SK-N-MC (cell line): ENCODE results near the gene PAFAH1B1.
A peak's percentile ranks its signal among the peaks of the same experiment; 100 is the strongest.

Experiments
- DNase-seq: peaks from one replicate; pipeline ENCODE4 v3.0.0-alpha.2; 2011; ENCODE audit warnings: low read depth, low spot score
- H3K27ac ChIP-seq: fragments of 200-600 bp; sonication (generic); 2 replicates; pipeline ENCODE4 v1.5.1; 2016; ENCODE audit warnings: mixed run types
- H3K36me3 ChIP-seq: fragments of 200-600 bp; sonication (generic); 2 replicates; pipeline ENCODE4 v1.6.1; 2017; ENCODE audit warnings: antibody characterized with exemption, low read length, mixed read lengths; ENCODE audit not compliant: insufficient read depth
- H3K4me3 ChIP-seq: fragments of 200-600 bp; sonication (generic); 2 replicates; pipeline ENCODE4 v1.5.1; 2016
- H3K9ac ChIP-seq: fragments of 200-600 bp; sonication (generic); 2 replicates; pipeline ENCODE4 v1.8.0; 2017; ENCODE audit warnings: mixed run types, mixed read lengths; ENCODE audit not compliant: insufficient read length
- H3K9me3 ChIP-seq: fragments of 200-600 bp; sonication (generic); 2 replicates; pipeline ENCODE4 v1.6.1; 2017; ENCODE audit warnings: low read depth, mild to moderate bottlenecking, antibody characterized with exemption, low read length, moderate library complexity, mixed read lengths
- EZH2 ChIP-seq: fragments of 200-600 bp; sonication (generic); IDR thresholded peaks from one replicate; pipeline ENCODE4 v1.6.1; 2017; ENCODE audit warnings: antibody characterized with exemption
- FOXP2 ChIP-seq: optimal IDR thresholded peaks from 2 replicates; pipeline ENCODE3; 2011; ENCODE audit warnings: mild to moderate bottlenecking, moderate library complexity; ENCODE audit not compliant: insufficient read depth; ENCODE audit errors: extremely low read length, control extremely low read depth
- POLR2AphosphoS5 ChIP-seq: IDR thresholded peaks from 2 replicates; pipeline ENCODE4 v1.6.1; 2012; ENCODE audit warnings: mild to moderate bottlenecking, low read depth, low read length, borderline replicate concordance

PAFAH1B1 gene

GRCh38 chr17:2688351-2689342 is 95.2 kb downstream of the PAFAH1B1 start:
- TF ChIP-seq POLR2AphosphoS5 (peak; percentile 31; the same call in 1 of the 2 replicates), EZH2 (no peak), FOXP2 (no peak)
- peaks cover 23% of the 10 kb centered on the region for H3K36me3 ChIP-seq
- peak overlapping the region; percentile 48; the same call in 1 of the 2 replicates for H3K27ac ChIP-seq
- no peak overlapping the region for H3K4me3 ChIP-seq
- H3K9ac ChIP-seq, result no peak overlapping the region
- H3K9me3 ChIP-seq, result no peaks in the 10 kb centered on the region
- DNase-seq, result no peak

- DNase-seq, result no peak
Measured at GRCh38 chr17:2689411-2690164, 96.1 kb downstream of the PAFAH1B1 start.

GRCh38 chr17:2690165-2691068 is 97.0 kb downstream of the PAFAH1B1 start:
- no peak for DNase-seq
- H3K36me3 ChIP-seq, result peaks cover 20% of the 10 kb centered on the region; the same call in 1 of the 2 replicates
- TF ChIP-seq POLR2AphosphoS5 (no peak), FOXP2 (no peak), EZH2 (no peak)

More at GRCh38 chr17:2689411-2690164, 96.1 kb downstream of the PAFAH1B1 start:
- Histone ChIP-seq H3K9ac (no peak overlapping the region), H3K9me3 (no peaks in the 10 kb centered on the region), H3K36me3 (peaks cover 20% of the 10 kb centered on the region; the same call in 1 of the 2 replicates), H3K27ac (peak overlapping the region; percentile 19; the same call in 1 of the 2 replicates), H3K4me3 (no peak overlapping the region)
- TF ChIP-seq POLR2AphosphoS5, result no peak
- no peak for TF ChIP-seq FOXP2
- TF ChIP-seq EZH2, result no peak

GRCh38 chr17:2691069-2691871 is 97.8 kb downstream of the PAFAH1B1 start:
- Histone ChIP-seq H3K36me3 (peaks cover 21% of the 10 kb centered on the region; the same call in 1 of the 2 replicates), H3K9me3 (no peaks in the 10 kb centered on the region), H3K27ac (no peak overlapping the region), H3K9ac (no peak overlapping the region), H3K4me3 (no peak overlapping the region)
- no peak for TF ChIP-seq FOXP2
- no peak for TF ChIP-seq POLR2AphosphoS5
- TF ChIP-seq EZH2, result no peak
- no peak for DNase-seq

More at GRCh38 chr17:2690165-2691068, 97.0 kb downstream of the PAFAH1B1 start:
- Histone ChIP-seq H3K9ac (no peak overlapping the region), H3K9me3 (no peaks in the 10 kb centered on the region), H3K27ac (no peak overlapping the region), H3K4me3 (no peak overlapping the region)

GRCh38 chr17:2691965-2692780 is 98.7 kb downstream of the PAFAH1B1 start:
- Histone ChIP-seq H3K9ac (no peak overlapping the region), H3K27ac (no peak overlapping the region), H3K9me3 (no peaks in the 10 kb centered on the region), H3K4me3 (no peak overlapping the region), H3K36me3 (peaks cover 25% of the 10 kb centered on the region; the same call in 1 of the 2 replicates)
- DNase-seq, result no peak
- TF ChIP-seq FOXP2, result no peak
- TF ChIP-seq EZH2, result no peak
- no peak for TF ChIP-seq POLR2AphosphoS5

- Histone ChIP-seq H3K4me3 (no peak overlapping the region), H3K9ac (no peak overlapping the region), H3K36me3 (peaks cover 30% of the 10 kb centered on the region; the same call in 1 of the 2 replicates), H3K9me3 (no peaks in the 10 kb centered on the region), H3K27ac (no peak overlapping the region)
- TF ChIP-seq FOXP2 (no peak), POLR2AphosphoS5 (no peak), EZH2 (no peak)
- no peak for DNase-seq
Measured at GRCh38 chr17:2692781-2693135, 99.3 kb downstream of the PAFAH1B1 start.

GRCh38 chr17:2693561-2694380 is 100.3 kb downstream of the PAFAH1B1 start:
- Histone ChIP-seq H3K36me3 (peaks cover 40% of the 10 kb centered on the region), H3K27ac (no peak overlapping the region), H3K9ac (no peak overlapping the region), H3K9me3 (no peaks in the 10 kb centered on the region), H3K4me3 (no peak overlapping the region)
- TF ChIP-seq EZH2 (no peak), POLR2AphosphoS5 (no peak), FOXP2 (no peak)
- no peak for DNase-seq
